Measurements from ENCODE around the gene CASKIN2. TPM values are rescaled to one million over a fixed set of nuclear protein-coding genes. Genes with fewer than 3 reads are reported as not detected.
A peak's percentile ranks its signal among the peaks of the same experiment; 100 is the strongest.

CASKIN2 gene
- total RNA-seq, 1 experiment from 2014 or later = 37.0 TPM

- Mint-ChIP-seq H3K27ac (no peak overlapping the region; a peak in 1 of 7 replicates), H3K27me3 (ENCODE audit: low read depth) (no peaks in the 10 kb centered on the region), H3K36me3 (ENCODE audit: insufficient read depth in 1 of 3, low read depth in 3 of 3) (peaks cover 3 to 18% (median 17%) of the 10 kb centered on the region in 3 experiments; a peak in 6 of 7 replicates), H3K4me1 (peaks cover 17 to 31% of the 10 kb centered on the region in 2 experiments), H3K4me3 (no peak overlapping the region), H3K9me3 (no peaks in the 10 kb centered on the region)
- H3K79me1 ChIP-seq (ENCODE audit: insufficient read depth, low read depth, low read length, poor library complexity, severe bottlenecking) = no peaks in the 10 kb centered on the region
- no peak overlapping the region for H3K18ac ChIP-seq (ENCODE audit: insufficient read length, low read depth, low read length)
- no peaks in the 10 kb centered on the region for H4K20me1 ChIP-seq (ENCODE audit: control insufficient read depth, insufficient read depth, insufficient read length)
- H3K23ac ChIP-seq (ENCODE audit: insufficient read length, low read depth, low read length) = no peak overlapping the region
- H2AK5ac ChIP-seq (ENCODE audit: insufficient read length, low read length) = no peak overlapping the region
- no peak overlapping the region for H2BK15ac ChIP-seq (ENCODE audit: low read depth, low read length)
- no peak for TF ChIP-seq CTCF (conservative IDR thresholded peaks at IDR 0.05)
- H3K4ac ChIP-seq (ENCODE audit: low read depth, low read length) = no peak overlapping the region
- H3K4me1 ChIP-seq (ENCODE audit: insufficient read depth, low read length) = no peaks in the 10 kb centered on the region
- H3K27ac ChIP-seq (ENCODE audit: insufficient read length, low read depth, low read length) = no peak overlapping the region
- H2BK5ac ChIP-seq (ENCODE audit: insufficient read length, low read length) = no peak overlapping the region
- H4K5ac ChIP-seq (ENCODE audit: insufficient read length, low read depth, low read length) = no peak overlapping the region
- H3K56ac ChIP-seq (ENCODE audit: insufficient read length, low read depth, low read length) = no peak overlapping the region
- no peak overlapping the region for H4K91ac ChIP-seq (ENCODE audit: insufficient read length, low read depth, low read length)
- H2BK120ac ChIP-seq (ENCODE audit: low read depth, low read length, poor library complexity, severe bottlenecking) = no peak overlapping the region
- no peaks in the 10 kb centered on the region for H3K27me3 ChIP-seq (ENCODE audit: insufficient read depth, low read length)
- no peak overlapping the region for H2AFZ ChIP-seq (ENCODE audit: low read length)
- WGBS (ENCODE audit: extremely low coverage, insufficient read length, low lambda C conversion rate) = no CpG with 5 or more reads among the region's 7 CpGs
- H2BK12ac ChIP-seq (ENCODE audit: insufficient read length, low read depth, low read length) = peak overlapping the region; percentile 22
- no peak for DNase-seq
- no peak overlapping the region for H4K8ac ChIP-seq (replicated peaks; ENCODE audit: insufficient read length, low read depth, low read length)
- H3K23me2 ChIP-seq (ENCODE audit: insufficient read length, low read depth, low read length, poor library complexity, severe bottlenecking) = peaks cover under 1% of the 10 kb centered on the region
- H3K79me2 ChIP-seq (ENCODE audit: insufficient read depth, low read length) = no peaks in the 10 kb centered on the region
- H3K9ac ChIP-seq (ENCODE audit: extremely low read depth, insufficient read length, low read length) = no peak overlapping the region
- no peak overlapping the region for H3K14ac ChIP-seq (ENCODE audit: insufficient read depth, low read length)
- no peak overlapping the region for H2BK20ac ChIP-seq (ENCODE audit: low read depth, low read length, poor library complexity, severe bottlenecking)
- no peak overlapping the region for H3K4me2 ChIP-seq (ENCODE audit: insufficient read depth, insufficient read length, low read length)
- H3K9me3 ChIP-seq (ENCODE audit: control insufficient read depth, low read depth, low read length) = no peaks in the 10 kb centered on the region
- H3T11ph ChIP-seq (ENCODE audit: low read length) = no peak overlapping the region
Observed at GRCh38 chr17:75531721-75532072, 16.4 kb upstream of the CASKIN2 start.
